NCI-H345 (cell line): ENCODE measurements around the gene TELO2.

Experiments
- DNase-seq: peaks from one replicate; lab custom pipeline; 2025; lab: John Stamatoyannopoulos, UW

Gene TELO2

DNA sequence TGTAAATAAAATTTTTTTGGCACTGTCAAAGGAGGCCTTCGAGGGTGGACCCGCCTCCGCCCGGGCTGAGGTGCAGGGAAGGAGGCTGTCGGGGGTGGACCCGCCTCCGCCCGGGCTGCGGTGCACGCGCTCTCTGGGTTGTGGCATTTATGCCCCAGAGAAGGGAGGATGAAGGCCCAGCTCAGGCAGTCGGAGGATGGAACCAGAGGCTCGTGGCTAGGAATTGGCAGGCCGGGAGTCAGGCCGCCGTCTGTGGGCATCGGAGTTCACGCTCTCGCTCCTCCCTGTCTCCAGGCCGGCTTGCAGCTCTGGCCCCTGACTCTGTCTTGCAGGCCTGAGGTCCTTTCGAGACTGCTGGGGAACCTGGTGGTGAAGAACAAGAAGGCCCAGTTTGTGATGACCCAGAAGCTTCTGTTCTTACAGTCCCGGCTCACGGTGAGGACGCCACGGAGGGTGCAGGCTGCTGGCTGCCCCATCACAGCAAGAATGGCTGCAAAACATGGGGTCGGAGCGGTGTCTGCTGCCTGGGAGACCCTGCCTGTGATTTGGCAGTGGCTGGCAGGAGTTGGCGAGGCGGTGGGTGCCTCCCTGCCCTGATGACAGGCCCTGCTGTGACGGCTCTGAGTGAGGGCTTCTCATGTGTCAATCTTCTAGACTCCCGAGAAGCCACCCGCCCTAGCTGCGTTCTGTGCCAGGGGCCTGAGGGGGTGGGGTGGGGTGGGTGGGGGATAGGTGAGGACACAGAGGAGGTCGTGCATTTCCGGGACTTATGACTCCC is 5.9 kb downstream of the TELO2 start:
- no peak for DNase-seq

DNA sequence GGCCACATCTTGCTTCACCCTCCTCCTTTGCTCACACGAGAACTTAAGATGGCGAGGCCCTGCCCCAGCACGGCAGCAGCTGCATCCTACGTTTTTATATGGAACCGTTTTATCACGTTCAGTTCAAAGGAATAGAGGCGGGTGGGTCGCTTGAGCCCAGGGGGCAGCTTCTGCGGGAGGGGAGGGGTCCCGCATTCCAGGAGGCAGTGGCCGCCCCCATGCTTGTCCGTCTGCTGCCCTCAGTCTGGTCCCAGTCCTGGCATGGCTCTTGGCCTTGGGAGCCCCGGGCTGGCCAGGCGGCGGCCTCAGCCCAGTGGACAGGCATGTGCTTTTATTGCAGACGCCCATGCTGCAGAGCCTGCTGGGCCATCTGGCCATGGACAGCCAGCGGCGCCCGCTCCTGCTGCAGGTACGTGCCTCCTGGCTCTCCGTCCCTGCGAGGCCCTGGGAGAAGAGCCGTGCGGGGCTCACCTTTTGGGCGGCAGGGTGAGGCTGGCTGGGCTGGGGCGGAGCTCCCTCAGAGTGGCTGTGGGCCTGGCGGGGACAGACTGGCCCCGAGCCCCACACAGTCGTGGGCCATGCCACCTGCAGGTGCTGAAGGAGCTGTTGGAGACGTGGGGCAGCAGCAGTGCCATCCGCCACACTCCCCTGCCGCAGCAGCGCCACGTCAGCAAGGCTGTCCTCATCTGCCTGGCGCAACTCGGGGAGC is 6.8 kb downstream of the TELO2 start:
- no peak for DNase-seq

DNA sequence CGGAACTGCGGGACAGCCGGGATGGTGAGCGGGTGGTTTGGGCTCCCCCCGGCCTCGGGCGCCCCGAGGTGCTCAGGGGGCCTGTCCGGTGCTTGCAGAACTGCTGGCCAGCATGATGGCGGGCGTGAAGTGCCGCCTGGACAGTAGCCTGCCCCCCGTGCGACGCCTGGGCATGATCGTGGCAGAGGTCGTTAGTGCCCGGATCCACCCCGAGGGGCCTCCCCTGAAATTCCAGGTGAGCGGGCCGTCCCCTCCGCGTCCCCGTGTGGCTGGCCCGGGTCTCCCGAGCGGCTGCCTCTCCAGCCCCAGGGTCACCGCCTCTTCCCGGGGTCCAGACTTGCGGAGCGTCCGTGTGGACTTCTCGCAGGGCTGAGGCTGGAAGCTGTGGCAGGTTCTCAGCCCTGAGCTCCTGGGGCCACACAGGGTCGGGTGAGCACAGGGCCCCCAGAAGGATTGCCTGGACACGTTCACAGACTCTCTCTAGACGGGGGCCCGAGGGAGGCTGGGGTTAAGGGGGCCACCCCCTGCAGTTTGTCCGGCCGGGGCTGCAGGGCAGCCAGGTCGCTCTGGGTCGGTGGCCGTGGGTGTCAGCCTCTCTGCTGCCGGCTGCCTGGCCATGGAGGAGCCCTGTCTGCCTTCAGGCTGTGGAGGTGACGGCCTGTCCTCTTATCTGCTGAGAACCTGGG is 7.4 kb downstream of the TELO2 start:
- DNase-seq: no peak

DNA sequence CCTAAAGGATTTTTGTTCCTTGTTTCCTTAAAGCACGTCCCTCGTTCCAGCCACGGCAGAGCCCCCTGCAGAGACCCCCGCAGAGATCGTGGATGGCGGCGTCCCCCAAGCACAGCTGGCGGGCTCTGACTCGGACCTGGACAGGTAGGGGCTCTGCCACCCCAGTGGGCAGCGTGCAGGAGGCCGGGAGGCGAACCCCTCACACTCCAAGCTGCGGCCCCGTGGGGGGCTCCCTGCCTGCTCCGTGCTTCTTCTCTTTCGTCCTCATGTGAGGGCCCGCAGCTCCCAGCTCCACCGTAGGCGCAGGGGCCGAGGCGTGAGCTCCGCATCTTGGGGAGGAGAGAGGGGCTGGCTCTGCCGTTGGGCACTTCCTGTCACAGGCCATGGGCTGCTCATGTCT is 8.5 kb downstream of the TELO2 start:
- no peak for DNase-seq

DNA sequence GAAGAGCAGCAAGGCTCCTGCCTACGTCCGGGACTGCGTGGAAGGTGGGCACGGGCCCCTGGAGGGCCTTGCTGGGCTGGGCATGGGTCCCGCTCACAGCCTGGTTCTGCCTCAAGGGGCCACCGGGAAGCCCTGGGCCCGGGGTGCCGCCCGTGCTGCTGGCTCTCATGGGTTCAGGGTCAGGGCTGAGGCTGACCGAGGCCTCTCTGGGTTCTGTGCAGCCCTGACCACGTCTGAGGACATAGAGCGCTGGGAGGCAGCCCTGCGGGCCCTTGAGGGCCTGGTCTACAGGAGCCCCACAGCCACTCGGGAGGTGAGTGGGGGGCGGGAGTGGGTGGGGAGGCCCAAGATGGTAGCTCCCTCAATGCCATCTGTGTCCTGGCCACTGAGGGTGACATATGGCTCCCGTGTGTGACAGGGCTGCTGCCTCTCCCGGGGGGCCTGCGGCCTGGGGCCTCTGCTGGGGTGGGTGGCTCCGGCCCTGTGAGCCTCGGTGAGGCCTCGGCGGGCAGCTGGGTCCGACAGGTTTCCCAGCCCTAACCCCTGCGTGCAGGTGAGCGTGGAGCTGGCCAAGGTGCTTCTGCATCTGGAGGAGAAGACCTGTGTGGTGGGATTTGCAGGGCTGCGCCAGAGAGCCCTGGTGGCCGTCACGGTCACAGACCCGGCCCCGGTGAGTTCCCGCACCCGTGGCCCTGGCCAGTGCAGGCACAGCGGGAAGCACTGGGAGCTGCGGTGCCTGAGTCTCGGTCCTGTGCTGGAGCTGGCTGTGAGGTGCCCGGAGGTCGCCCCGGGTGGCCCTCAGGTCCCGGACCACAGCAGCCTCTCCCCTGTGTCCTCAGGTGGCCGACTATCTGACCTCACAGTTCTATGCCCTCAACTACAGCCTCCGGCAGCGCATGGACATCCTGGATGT is 9.2 kb downstream of the TELO2 start:
- DNase-seq: no peak

DNA sequence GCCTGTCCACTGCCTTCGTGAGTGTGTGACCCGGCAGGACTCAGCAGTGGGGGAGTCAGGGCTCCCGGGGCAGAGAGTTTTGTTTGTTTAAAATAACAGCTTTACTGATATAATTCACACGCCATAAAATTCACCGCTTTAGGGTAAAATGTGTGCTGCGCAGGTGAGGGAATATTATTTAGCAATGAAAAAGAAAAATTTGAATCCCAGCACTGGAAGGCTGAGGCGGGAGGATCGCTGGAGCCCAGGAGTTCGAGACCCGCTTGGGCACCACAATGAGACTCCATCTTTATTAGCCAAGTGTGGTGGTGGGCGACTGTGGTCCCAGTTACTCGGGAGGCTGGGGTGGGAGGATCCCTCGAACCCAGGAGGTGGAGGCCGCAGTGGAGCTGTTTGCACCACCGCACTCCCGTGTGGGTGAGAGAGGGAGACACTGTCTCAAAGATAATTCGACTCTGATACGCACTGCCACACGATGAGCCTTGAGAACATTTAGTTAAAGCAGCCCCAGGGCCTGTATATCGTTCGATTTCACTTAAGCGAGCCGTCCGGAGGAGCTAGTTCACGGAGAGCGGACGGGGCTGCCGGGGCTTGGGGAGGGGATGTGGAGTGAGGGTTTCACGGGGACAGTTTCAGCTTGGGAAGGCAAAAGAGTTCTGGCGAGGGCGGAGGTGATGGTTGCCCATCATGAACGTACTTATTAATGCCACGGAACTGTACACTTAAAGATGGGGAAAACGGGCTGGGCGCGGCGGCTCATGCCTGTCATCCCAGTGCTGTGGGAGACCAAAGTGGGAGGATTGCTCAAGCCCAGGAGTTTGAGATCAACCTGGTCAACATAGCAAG is 10.2 kb downstream of the TELO2 start:
- no peak for DNase-seq

DNA sequence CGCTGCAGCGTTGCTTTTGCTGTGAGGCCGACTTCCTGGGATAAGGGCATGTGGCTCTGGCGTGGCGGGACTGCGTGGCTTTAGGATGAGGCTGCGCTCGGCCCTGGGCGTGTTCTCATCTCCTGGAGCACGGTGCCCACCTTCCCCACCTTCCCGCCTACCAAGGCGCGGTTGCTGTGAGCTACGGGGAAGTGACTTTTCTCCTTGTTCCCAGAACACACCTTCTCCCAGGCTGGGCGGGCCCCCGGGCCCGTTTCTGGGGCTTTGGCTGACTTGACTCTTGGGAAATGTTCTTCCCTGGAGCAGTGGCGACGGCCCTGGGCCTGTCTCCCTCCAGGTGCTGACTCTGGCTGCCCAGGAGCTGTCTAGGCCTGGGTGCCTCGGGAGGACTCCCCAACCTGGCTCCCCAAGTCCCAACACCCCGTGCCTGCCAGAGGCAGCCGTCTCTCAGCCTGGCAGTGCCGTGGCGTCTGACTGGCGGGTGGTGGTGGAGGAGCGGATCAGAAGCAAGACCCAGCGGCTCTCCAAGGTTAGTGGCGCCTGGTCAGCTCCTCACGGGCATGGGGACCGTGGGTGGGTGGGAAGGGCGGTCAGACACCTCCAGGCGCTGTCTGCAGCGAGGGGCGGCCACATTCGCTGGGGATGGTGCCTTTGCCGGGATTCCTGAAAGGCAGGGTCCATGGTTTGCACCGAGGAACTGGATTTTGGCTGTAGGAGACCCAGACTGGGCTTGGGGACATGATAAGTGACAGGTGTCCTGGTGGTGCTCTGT is 12.1 kb downstream of the TELO2 start:
- DNase-seq: no peak

DNA sequence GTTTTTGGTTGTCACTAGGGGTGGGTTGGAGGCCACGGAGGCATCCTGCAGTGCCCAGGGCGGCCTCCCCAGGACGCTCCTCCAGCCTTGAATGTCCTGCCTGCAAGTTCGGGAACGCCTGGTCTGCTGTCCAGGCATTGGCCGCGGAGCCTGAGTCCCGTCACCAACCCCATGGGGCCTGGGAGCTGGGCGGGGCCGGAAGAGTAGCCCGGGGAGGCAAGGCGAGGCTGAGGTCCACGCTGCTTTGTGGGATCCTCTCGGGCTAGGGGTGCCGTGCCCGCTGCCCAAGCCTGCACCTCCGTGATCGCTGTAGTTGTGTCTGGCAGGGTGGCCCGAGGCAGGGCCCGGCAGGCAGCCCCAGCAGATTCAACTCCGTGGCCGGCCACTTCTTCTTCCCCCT is 12.8 kb downstream of the TELO2 start:
- DNase-seq: no peak

DNA sequence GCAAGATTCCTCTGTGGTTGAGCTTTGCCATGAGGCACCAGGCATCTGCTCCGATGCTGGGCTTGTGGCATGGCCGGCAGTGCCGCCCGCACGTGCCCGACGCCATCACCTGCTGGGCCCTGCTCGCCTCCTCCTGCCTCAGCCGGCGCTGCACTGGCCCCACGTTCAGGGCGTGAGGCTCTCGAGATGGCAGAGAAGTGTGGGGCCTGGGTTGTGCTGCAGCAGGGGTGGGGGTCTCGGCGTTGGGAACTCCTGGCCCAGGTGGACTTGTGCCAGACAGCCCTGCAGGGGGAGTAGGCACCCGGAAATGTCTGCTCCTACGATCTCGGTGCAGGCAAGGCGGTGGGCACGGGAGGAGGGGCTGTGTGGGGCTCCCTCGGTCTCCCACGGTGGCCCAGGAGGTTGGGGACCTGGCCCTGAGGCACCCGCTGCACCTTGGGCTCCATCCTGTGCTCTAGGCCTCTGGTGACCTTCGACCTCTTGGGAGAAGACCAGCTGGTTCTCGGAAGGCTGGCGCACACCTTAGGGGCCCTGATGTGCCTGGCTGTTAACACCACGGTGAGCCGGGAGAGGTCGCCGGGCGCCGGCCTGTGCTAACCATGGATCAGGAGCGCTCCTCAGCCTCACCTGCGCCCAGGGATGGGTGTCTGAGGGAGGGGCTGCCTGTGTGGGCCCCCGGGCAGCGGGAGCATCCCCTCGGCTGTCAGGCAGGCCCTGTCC is 13.5 kb downstream of the TELO2 start:
- no peak for DNase-seq

DNA sequence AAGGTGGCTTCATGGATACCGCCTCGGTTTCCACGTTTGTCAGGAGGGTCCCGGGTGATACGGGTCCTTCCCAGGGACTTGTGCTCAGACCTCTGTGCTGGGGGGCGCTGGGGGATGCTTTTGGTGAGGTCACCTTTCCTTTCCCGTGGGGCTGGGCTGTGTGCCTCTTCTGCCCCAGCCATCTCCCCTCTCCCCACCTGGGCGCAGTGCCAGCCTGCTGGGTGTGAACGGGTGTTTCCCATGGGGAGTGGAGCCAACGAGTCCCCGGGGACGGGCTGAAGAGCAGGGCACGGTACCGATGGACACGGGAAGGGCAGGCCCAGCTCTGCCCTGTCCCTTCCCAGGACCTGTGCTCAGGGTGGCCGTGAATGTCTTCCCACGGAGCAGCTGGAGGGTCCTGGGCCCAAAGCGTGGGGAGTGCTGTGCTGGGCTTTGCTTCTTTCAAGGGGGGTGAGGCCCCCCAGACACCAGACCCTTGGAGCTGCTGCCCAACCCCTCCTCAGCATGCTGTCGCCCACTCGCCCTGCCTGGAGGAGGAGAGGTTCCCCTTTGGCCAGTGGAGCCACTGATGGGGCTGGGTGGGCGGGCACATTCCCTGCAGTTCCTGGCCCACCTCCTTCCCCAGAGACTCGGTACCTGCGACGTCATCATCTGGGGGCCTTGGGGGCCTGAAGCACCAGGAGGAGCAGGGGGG is 15.5 kb downstream of the TELO2 start:
- DNase-seq: no peak

DNA sequence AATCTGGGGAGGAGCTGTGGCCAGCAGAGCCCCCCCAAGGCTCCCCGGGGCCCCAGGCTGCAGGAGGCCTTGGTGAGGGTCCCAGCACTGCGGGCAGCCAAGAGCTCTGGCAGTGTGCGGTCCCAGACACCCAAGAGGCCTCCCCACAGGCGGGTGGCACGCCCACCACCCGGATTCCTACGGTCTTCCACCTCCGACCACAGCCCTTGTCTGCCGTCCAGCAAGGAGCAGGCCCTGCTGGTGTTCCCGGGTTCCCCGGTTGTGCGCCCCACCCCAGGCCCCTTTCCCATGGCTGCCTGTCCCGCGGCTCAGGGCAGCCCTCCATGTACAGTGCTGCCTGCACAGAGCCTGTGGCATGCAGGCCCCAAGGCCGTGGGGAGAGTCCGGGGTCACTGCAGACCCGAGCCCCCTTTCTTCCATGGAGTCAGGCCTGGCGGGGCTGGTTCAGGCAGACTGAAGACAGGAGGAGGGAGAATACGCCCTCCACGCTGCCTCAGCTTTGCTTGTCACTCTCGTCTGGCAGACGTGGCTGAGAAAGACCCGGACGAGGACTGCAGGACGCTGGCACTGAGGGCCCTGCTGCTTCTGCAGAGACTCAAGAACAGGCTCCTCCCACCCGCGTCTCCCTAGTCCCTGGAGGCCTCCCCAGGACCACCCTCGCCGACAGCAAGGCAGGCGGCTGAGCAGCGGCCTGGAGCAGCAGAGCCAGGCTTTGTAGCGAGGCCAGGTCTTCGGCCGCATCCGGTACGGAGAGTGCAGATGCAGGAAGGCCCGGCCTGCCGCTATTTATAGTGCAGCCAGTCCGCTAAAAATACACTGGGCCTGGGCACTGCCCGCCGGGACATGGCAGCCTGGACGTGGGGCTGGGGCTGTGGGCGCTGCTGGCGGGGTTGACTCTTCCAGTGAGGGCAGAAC is 16.4 kb downstream of the TELO2 start:
- DNase-seq: no peak

DNA sequence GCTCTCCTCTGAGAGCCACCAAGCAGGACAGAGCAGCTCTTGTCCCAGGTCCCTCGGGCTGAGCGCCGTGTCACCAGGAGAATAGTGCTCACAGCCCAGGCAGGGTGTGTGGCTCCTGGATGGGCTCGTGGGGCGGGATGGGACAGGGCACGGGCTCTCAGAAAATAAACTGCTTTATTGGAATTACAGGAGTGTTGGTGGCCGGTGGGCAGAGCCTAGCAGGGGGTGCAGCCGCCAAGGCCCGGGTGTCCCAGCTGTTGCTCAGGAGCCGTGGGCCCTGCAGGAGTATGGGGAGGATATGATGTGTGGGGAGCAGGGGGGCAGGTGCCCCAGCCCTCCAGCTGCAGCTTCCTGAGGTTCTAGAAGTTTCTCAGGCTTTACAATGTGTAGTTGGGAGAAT is 17.1 kb downstream of the TELO2 start:
- no peak for DNase-seq

DNA sequence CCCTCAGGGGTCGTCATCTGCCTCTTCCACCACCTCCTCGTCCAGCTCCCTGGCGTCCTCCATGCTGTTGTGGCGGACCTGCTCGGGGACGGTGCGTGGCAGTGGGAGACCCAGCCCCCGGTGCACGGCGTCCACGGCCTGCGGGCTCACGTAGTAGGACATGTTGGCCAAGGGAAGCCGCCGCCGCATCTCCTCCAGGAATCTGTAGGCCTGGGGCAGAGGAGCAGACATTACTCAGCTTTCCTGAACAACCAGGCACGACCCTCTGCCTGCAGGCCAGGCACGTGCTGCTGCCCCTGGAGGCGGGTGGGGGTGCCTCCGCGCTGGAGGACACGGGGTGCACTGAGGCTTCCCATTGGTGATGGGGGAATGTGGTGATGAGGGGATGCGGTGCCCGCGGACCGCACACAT is 17.8 kb downstream of the TELO2 start:
- DNase-seq: no peak

DNA sequence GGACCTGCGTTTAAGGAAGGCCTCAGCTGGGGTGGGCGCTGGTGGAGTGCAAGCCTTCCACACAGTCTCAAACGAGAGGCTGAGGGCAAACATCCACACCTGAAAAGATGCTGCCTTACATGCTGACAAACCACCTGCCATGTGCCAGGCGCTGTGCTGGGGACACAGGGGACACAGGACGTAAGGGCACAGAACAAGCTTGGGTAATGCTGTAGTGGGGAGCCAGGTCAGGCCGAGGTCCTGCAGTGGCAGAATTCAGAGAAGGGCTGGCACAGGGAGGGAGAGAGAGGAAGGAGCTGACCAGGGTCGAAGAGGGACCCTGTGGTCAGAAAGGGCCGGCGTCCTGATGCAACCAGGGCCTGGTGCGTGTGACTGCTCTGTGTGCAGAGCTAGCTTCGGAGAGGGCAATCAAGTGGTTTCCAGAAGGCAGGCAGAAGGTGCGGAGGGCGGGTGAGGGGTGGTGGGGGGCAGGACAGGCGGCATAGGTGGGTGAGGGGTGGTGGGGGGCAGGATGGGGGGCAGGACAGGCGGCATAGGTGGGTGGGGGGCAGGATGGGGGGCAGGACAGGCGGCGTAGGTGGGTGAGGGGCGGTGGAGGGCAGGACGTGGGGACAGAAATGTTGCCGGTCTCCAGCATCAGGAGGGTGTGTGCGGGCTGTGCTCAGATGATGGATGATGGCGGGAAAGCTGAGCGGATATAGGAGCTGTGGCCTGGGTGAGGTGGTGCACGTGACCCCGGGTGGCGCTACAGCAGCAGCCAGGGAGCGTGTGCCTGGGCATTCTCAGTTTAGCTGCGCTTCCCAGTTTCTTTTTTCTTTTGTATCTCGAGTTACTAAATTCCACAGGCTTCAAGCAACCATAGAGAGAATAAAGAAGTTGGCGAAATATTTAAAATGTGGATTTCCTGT is 18.8 kb downstream of the TELO2 start:
- no peak for DNase-seq

DNA sequence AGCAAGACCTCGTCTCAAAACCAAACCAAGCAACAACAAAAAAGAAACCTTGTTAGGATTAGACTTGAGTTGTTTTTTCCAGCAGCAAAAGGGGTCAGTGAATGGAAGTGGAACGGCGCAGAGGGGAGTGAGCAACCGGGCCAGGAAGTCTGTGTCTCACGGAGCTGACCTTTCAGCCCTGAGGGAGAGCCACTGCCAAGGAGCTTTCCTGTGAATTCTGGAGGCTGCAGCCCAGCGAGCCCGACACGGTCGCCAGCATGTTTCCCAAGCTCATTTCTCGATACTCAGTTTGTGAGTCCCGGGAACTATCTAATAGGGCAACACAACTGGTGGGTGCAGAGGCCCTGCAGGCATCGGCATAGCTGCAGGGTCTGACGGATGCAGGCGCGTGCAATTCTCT is 19.6 kb downstream of the TELO2 start:
- no peak for DNase-seq

DNA sequence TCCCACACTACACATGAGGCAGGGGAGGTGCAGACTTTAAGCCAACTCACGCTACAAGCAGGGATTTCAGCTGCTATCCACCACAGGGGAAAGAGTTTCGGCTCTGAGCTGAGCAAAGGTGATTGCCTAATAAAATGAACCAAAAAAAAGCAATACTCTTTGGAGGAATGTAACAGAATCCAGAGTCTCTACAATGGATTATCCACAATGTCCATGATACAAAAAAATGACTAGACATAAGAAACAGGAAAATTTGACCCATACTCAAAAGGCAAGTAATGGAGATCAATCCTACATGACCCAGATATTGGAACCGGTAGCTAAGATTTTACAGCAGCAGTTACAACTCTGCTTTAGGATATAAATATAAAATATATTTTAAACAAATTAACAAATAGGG is 21.3 kb downstream of the TELO2 start:
- no peak for DNase-seq

DNA sequence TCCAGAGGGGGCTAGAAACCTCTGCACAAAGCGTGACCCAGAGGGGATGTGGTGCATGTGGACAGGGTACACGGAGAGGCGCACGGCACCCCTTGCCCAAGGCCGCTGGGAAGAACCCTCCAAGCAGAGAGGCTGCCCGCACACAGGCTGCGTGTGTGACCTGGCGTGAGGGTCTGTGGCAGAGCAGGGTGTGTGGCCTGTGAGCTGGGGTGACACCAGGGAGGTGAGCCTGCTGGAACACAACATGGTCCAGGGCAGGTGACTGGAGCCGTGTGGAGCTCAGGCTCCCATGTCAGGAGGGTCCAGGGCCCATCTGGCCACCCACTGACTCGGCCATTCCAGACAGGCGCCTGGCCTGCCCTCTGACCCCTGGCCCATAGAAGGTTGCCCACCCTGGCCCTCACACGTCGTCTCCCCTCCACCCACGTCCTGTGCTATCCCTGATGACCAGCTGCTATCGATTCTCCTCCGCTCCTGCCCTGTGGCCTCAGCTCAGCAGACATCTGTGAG is 25.5 kb downstream of the TELO2 start:
- no peak for DNase-seq
